Prostate gland (tissue), 2 donors: ENCODE data around the gene ARHGAP32. TPM values are rescaled to one million over a fixed set of nuclear protein-coding genes. Genes with fewer than 3 reads are reported as not detected.
"Not testable (repeated sequence)": the region's sequence is repeated elsewhere in the genome, so short reads cannot be mapped to it uniquely, and the experiment has no call there.

ENCODE experiments used
- DNase-seq: peaks from one replicate; pipeline ENCODE4 v3.0.0-alpha.2; 2019; ENCODE audit warnings: low spot score
- H3K27ac ChIP-seq, 2 donors: fragments of 200-600 bp; sonication (generic); 2 replicates each; pipeline ENCODE4 v1.5.1; 2017 to 2019
- H3K27me3 ChIP-seq: fragments of 200-600 bp; sonication (generic); replicated peaks from 2 replicates; pipeline ENCODE4 v1.5.1; 2019; ENCODE audit not compliant: insufficient read depth
- H3K36me3 ChIP-seq, 2 donors: fragments of 200-600 bp; sonication (generic); 1 replicate in 1 of 2; 2 replicates in 1 of 2; pipeline versions ENCODE4 v1.5.1 to v1.8.1; 2017 to 2019
- H3K4me1 ChIP-seq: fragments of 200-600 bp; sonication (generic); replicated peaks from 2 replicates; pipeline ENCODE4 v1.5.1; 2019
- H3K4me3 ChIP-seq, 2 donors: fragments of 200-600 bp; sonication (generic); 2 replicates each; pipeline ENCODE4 v1.5.1; 2017 to 2019
- H3K9me3 ChIP-seq: fragments of 200-600 bp; sonication (generic); 2 replicates; pipeline ENCODE4 v1.5.1; 2017
- POLR2A ChIP-seq: fragments of 450-650 bp; IDR thresholded peaks from one replicate; pipeline ENCODE4 v1.6.1; 2016; ENCODE audit warnings: antibody characterized with exemption, mild to moderate bottlenecking
- POLR2AphosphoS5 ChIP-seq: sonication (generic); formaldehyde crosslinking; IDR thresholded peaks from one replicate; pipeline ENCODE4 v1.6.1; 2017; ENCODE audit warnings: antibody characterized with exemption
- WGBS: methylation state at CpG from one replicate; pipeline ENCODE4 v1.1.5; 2018; 5-methylcytosine and 5-hydroxymethylcytosine counted together
- intact Hi-C: fragments of 100-400 bp; cut with DNase I; formaldehyde crosslinking; loops from one replicate; pipeline ENCODE4 v1.14.2; 2022
- total RNA-seq, 2 donors: library from RNA; depleted of rRNA; stranded (reverse); fragments of >200 nt; gene quantifications; one replicate each; pipeline ENCODE4 v1.1.0, GENCODE V29; 2016
- TF ChIP-seq, protein P1 (sequence below), 4 experiments: fragments of 200-600 bp in 2 of 4; fragments of 450-650 bp in 2 of 4; sonication (generic) in 2 of 4; IDR thresholded peaks; 1 replicate in 3 of 4; 2 replicates in 1 of 4; pipeline ENCODE4 v1.5.1; 2016 to 2019; ENCODE audit warnings: antibody characterized with exemption in 4 of 4, mild to moderate bottlenecking in 2 of 4, moderate library complexity in 2 of 4

The ARHGAP32 gene
- total RNA-seq, 2 donors from 2014 or later, result 20.8 to 42.6 TPM

DNA sequence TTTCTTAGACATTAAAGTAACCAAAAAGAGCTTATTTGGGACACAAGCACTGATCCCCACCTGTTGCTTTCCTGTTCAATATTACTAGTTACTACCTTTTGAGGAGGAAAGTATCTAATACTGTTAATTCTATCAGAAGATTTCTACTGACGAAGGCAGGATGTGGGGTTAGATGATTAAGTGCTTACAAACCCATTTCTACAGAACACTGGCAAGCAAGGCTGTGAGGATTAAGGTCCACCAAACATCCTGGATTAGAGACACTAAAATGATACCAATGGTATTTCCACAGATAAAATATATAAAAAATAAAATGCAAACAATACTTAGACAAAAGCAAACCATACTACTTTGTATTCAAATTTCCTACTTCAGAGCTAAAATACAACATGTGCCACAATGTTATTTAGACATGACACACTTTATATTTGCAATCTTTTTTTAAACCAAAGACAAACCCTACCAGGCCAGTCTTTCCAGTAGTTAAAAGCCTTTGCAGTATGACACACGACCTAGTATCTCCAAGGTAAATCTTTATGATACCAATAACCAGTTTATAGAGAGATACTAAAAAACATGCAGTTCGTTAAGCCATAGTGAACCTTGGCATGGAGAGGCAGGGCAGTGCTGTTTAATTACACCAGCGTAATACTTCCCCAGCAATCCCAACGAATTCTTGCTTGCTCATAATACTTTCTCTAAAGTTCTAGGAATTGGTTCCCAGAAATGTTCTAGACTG is 178.2 kb downstream of the ARHGAP32 start:
- Histone ChIP-seq H3K4me3 (no peak overlapping the region), H3K36me3 (no peaks in the 10 kb centered on the region), H3K27me3 (no peaks in the 10 kb centered on the region), H3K9me3 (no peaks in the 10 kb centered on the region), H3K27ac (no peak overlapping the region), H3K4me1 (peaks cover 7% of the 10 kb centered on the region)
- intact Hi-C loops, result no loop called here
- WGBS, result 34% methylated on average over 5 of the region's 5 CpGs
- peak; percentile 68 for DNase-seq
- TF ChIP-seq POLR2A, result no peak
- TF ChIP-seq POLR2AphosphoS5, result peak; percentile 91
- TF ChIP-seq, protein P1, sequence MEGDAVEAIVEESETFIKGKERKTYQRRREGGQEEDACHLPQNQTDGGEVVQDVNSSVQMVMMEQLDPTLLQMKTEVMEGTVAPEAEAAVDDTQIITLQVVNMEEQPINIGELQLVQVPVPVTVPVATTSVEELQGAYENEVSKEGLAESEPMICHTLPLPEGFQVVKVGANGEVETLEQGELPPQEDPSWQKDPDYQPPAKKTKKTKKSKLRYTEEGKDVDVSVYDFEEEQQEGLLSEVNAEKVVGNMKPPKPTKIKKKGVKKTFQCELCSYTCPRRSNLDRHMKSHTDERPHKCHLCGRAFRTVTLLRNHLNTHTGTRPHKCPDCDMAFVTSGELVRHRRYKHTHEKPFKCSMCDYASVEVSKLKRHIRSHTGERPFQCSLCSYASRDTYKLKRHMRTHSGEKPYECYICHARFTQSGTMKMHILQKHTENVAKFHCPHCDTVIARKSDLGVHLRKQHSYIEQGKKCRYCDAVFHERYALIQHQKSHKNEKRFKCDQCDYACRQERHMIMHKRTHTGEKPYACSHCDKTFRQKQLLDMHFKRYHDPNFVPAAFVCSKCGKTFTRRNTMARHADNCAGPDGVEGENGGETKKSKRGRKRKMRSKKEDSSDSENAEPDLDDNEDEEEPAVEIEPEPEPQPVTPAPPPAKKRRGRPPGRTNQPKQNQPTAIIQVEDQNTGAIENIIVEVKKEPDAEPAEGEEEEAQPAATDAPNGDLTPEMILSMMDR (IDR thresholded peaks at IDR 0.05), result no peak

DNA sequence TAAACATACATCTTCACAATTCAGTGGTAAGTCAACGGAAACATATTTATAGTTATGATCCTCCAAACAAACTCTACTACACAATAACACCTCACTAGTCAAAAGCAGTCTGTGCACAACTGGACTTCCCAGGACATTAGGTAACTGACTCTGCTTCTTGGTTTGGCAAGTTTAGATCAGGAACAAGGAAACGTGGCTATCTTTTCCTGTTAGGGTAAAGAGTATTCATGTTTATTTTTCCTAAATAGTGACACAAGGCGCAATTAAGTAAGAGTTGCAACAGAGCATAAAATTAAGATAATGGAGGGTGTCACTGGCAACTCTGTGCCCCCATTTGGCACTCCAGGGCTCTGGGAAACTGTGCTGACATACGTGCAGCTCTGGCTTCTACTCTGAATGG is 179.2 kb downstream of the ARHGAP32 start:
- WGBS, result 72% methylated on average over 4 of the region's 4 CpGs

DNA sequence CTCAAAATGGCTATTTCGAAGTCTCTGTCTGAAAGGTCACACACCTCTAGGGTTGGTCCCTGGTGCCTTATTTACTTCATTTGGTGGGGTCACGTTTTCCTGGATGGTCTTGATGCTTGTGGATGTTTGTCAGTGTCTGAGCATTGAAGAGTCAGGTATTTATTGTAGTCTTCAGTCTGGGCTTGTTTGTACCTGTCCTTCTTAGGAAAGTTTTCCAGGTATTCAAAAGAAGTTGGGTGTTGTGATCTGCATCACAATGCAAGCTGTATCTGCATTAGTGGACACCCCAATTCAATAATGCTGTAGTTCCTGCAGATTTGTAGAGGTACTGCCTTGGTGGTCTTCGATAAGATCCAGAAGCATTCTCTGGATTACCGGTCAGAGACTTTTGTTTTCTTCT is 186.0 kb downstream of the ARHGAP32 start:
- TF ChIP-seq, protein P1 (IDR thresholded peaks at IDR 0.05), result no peak
- TF ChIP-seq POLR2A (no peak), POLR2AphosphoS5 (no peak)
- intact Hi-C loops, result no loop called here
- Histone ChIP-seq H3K4me3 (no peak overlapping the region), H3K27ac (no peak overlapping the region), H3K36me3 (no peaks in the 10 kb centered on the region), H3K4me1 (no peaks in the 10 kb centered on the region), H3K27me3 (no peaks in the 10 kb centered on the region), H3K9me3 (no peaks in the 10 kb centered on the region)
- WGBS, result 79% methylated on average over 4 of the region's 4 CpGs
- no peak for DNase-seq

More for the DNA sequence above, 179.2 kb downstream of the ARHGAP32 start:
- Histone ChIP-seq H3K4me3 (no peak overlapping the region), H3K27ac (no peak overlapping the region), H3K36me3 (no peaks in the 10 kb centered on the region), H3K4me1 (peaks cover 3% of the 10 kb centered on the region), H3K27me3 (no peaks in the 10 kb centered on the region), H3K9me3 (no peaks in the 10 kb centered on the region)
- no peak for TF ChIP-seq POLR2A
- DNase-seq, result no peak
- intact Hi-C loops, result no loop called here

DNA sequence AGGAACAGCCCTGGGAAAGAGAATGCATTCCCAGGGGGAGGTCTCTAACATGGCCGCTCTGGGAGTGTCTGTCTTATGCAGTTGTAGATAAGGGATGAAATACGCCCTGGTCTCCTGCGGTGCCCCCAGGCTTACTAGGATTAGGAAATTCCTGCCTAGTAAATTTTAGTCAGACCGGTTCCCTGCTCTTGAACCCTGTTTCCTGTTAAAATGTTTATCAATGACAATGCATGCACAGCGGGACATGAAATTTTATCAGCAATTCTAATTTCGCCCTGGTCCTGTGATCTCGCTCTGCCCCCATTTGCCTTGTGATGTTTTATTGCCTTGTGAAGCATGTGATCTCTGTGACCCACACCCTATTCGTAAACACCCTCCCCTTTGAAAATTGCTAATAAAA is 193.0 kb downstream of the ARHGAP32 start:
- DNase-seq, H3K4me3 ChIP-seq, H3K27me3 ChIP-seq, H3K9me3 ChIP-seq, intact Hi-C loops, H3K4me1 ChIP-seq, H3K27ac ChIP-seq, H3K36me3 ChIP-seq: not testable (repeated sequence)
- 81% methylated on average over 8 of the region's 8 CpGs for WGBS

DNA sequence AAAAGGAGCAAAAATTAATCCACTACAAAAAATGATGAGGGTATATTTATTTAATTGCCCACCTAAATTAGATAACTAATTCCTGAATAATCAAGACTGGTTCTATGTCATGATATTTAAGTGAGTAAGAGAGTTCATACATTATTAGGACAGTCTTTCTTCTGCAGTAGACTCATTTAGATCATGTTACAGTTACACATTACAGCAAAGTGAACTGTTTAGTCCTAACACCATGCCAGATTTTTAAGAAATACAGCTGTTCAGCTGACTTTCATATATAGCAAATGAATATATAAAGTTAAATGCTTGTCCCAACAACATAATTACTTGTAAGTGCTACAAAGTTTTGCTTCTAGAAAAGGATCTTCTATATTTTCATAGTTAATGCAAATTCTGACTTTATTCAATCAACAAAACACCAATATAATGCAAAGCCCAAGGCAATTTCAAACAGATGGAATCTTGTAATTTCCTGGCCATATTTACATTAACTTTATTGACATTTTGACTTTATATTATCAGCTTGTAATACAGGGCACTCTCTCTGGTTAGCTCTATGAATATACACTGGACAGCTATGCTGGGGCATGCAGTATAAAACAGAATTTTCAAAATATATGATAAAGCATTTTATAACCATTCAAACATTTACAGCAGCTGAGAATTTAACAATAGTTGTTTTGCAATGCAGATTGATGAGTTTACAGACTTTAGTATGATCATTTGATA is 203.7 kb downstream of the ARHGAP32 start:
- TF ChIP-seq POLR2AphosphoS5, result no peak
- TF ChIP-seq POLR2A, result no peak
- intact Hi-C loops, result no loop called here
- Histone ChIP-seq H3K27ac (no peak overlapping the region), H3K4me3 (no peak overlapping the region), H3K27me3 (no peaks in the 10 kb centered on the region), H3K36me3 (no peaks in the 10 kb centered on the region), H3K9me3 (no peaks in the 10 kb centered on the region), H3K4me1 (no peaks in the 10 kb centered on the region)
- no peak for DNase-seq

DNA sequence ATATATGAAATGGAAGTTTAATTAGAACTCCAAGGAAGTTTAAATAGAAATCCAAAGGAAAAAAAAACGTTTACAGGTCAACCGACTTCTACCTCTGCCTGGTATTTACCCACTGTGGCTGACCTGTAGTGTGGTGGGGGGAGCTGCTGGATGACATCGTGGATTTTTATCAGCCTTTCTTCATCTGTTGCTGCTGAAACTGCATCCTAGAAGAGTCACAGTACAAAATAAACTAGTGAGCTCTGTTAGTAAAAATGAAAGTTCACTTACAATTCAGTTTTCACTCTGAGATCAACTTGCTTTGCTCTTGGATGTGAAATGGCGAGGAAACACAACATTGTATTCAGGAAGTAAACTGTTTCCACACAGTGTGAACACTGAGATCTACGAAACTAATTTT is 206.2 kb downstream of the ARHGAP32 start:
- no peaks in the 10 kb centered on the region for H3K4me1 ChIP-seq
- no peaks in the 10 kb centered on the region for H3K27me3 ChIP-seq
- no peak for DNase-seq
- WGBS, result 69% methylated on average over 5 of the region's 5 CpGs
- H3K27ac ChIP-seq, result no peak overlapping the region
- intact Hi-C loops, result no loop called here
- TF ChIP-seq, protein P1 (IDR thresholded peaks at IDR 0.05), result no peak
- TF ChIP-seq POLR2A (no peak), POLR2AphosphoS5 (no peak)
- H3K9me3 ChIP-seq, result no peaks in the 10 kb centered on the region
- no peak overlapping the region for H3K4me3 ChIP-seq
- no peaks in the 10 kb centered on the region for H3K36me3 ChIP-seq
